KMS-11 (cell line): ENCODE measurements around the gene DLL4.

Experiments used
- H2AFZ ChIP-seq: fragments of 200-600 bp; sonication (generic); 2 replicates; pipeline ENCODE4 v1.6.1; 2016; ENCODE audit warnings: antibody characterized with exemption, mixed run types, low read depth
- H3K27ac ChIP-seq: fragments of 200-600 bp; sonication (generic); 2 replicates; pipeline ENCODE4 v1.6.1; 2016; ENCODE audit warnings: mild to moderate bottlenecking, mixed run types
- H3K27me3 ChIP-seq: fragments of 200-600 bp; sonication (generic); 2 replicates; pipeline ENCODE4 v1.6.1; 2017; ENCODE audit warnings: mild to moderate bottlenecking, low read depth, mixed run types, moderate library complexity; ENCODE audit not compliant: insufficient read depth
- H3K36me3 ChIP-seq: fragments of 200-600 bp; sonication (generic); 2 replicates; pipeline ENCODE4 v1.6.1; 2017; ENCODE audit warnings: mild to moderate bottlenecking, mixed run types; ENCODE audit not compliant: insufficient read depth
- H3K4me1 ChIP-seq: fragments of 200-600 bp; sonication (generic); 2 replicates; pipeline ENCODE4 v1.6.1; 2016; ENCODE audit warnings: mild to moderate bottlenecking, low read depth, mixed run types; ENCODE audit not compliant: poor library complexity, severe bottlenecking
- H3K4me2 ChIP-seq: fragments of 200-600 bp; sonication (generic); 2 replicates; pipeline ENCODE4 v1.7.0; 2016; ENCODE audit warnings: mild to moderate bottlenecking, mixed run types
- H3K4me3 ChIP-seq: fragments of 200-600 bp; sonication (generic); IDR thresholded peaks from 2 replicates; pipeline ENCODE4 v1.6.1; 2017; ENCODE audit warnings: low read depth, low read length, mixed read lengths; ENCODE audit not compliant: insufficient read depth
- H3K79me2 ChIP-seq: fragments of 200-600 bp; sonication (generic); 2 replicates; pipeline ENCODE4 v1.6.1; 2016; ENCODE audit warnings: low read depth, mixed run types; ENCODE audit not compliant: insufficient read depth
- H3K9ac ChIP-seq: fragments of 200-600 bp; sonication (generic); 2 replicates; pipeline ENCODE4 v1.6.1; 2016; ENCODE audit warnings: mild to moderate bottlenecking, mixed run types
- H4K20me1 ChIP-seq: fragments of 200-600 bp; sonication (generic); 2 replicates; pipeline ENCODE4 v1.6.1; 2016; ENCODE audit warnings: mild to moderate bottlenecking, mixed run types; ENCODE audit not compliant: insufficient read depth
- TF ChIP-seq, protein P1 (sequence below): fragments of 200-600 bp; sonication (generic); conservative IDR thresholded peaks from 2 replicates; pipeline ENCODE4 v1.6.1; 2017; ENCODE audit warnings: low read depth, mild to moderate bottlenecking, antibody characterized with exemption, low read length, moderate library complexity, mixed read lengths

DLL4 gene

DNA sequence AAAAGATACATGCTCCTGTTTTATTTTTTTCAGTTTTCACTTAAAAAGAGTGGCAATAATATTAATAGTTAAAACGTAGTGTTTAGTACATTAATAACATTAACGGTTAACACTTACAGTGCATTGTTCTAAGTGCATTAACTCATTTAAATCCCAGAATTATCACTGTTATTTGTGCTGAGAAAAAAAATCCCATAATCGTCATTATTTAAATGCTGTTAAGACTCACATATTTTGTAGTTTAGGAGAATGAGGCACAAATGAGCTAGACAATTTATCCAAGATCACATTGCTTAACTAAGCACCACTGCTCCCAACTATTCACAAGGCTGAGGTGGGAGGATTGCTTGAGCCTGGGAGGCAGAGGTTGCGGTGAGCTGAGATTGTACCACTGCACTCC, 59.0 kb downstream of the DLL4 start:
- peaks cover 10% of the 10 kb centered on the region; the same call in 1 of the 2 replicates for H3K36me3 ChIP-seq
- no peak overlapping the region for H3K4me3 ChIP-seq
- H3K9ac ChIP-seq = no peak overlapping the region
- H3K4me1 ChIP-seq = peaks cover 4% of the 10 kb centered on the region
- H3K79me2 ChIP-seq = no peaks in the 10 kb centered on the region
- no peaks in the 10 kb centered on the region for H3K27me3 ChIP-seq
- H3K4me2 ChIP-seq = no peak overlapping the region
- no peak overlapping the region for H2AFZ ChIP-seq
- TF ChIP-seq, protein P1, sequence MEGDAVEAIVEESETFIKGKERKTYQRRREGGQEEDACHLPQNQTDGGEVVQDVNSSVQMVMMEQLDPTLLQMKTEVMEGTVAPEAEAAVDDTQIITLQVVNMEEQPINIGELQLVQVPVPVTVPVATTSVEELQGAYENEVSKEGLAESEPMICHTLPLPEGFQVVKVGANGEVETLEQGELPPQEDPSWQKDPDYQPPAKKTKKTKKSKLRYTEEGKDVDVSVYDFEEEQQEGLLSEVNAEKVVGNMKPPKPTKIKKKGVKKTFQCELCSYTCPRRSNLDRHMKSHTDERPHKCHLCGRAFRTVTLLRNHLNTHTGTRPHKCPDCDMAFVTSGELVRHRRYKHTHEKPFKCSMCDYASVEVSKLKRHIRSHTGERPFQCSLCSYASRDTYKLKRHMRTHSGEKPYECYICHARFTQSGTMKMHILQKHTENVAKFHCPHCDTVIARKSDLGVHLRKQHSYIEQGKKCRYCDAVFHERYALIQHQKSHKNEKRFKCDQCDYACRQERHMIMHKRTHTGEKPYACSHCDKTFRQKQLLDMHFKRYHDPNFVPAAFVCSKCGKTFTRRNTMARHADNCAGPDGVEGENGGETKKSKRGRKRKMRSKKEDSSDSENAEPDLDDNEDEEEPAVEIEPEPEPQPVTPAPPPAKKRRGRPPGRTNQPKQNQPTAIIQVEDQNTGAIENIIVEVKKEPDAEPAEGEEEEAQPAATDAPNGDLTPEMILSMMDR = no peak
- H3K27ac ChIP-seq = no peak overlapping the region
- no peaks in the 10 kb centered on the region for H4K20me1 ChIP-seq
